Activated CD8-positive, alpha-beta memory T cell treated with anti-CD3 and anti-CD28 coated beads for 1 hour (primary cell): ENCODE results near the gene FKBP2.

Source experiments
- DNase-seq, 2 donors: peaks; one replicate each; pipeline ENCODE4 v3.0.0-alpha.2; 2020; ENCODE audit warnings: low read depth in 1 of 2; ENCODE audit errors: extremely low read depth in 1 of 2

The FKBP2 gene

DNA sequence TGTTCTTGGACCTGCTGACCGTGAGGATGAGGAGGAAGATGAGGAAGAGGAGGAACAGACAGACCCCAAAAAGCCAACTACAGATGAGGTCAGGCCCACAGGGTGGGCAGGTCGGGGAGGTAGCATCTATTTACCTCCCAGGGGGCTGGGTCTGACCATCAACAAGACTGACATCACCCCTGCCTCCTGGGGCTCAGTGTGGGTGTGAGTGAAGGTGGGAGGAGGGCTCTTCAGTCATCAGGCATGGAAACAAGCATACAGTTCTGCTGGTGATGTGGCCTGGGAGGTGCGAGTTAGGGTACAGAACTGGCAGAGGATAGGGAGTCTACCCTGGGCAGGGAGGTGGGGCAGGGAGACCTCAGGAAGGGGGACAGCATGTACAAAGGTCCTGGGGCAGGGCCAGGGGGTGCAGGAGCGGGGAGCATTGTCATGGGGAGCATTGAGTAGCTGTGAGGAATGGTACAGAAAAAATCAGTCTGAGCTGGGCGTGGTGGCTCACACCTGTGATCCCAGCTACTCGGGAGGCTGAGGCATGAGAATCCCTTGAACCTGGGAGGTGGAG, 19.3 kb downstream of the FKBP2 start:
- DNase-seq: no peak

- no peak for DNase-seq
Measured at GRCh38 chr11:64261556-64262080, 20.7 kb downstream of the FKBP2 start.

DNA sequence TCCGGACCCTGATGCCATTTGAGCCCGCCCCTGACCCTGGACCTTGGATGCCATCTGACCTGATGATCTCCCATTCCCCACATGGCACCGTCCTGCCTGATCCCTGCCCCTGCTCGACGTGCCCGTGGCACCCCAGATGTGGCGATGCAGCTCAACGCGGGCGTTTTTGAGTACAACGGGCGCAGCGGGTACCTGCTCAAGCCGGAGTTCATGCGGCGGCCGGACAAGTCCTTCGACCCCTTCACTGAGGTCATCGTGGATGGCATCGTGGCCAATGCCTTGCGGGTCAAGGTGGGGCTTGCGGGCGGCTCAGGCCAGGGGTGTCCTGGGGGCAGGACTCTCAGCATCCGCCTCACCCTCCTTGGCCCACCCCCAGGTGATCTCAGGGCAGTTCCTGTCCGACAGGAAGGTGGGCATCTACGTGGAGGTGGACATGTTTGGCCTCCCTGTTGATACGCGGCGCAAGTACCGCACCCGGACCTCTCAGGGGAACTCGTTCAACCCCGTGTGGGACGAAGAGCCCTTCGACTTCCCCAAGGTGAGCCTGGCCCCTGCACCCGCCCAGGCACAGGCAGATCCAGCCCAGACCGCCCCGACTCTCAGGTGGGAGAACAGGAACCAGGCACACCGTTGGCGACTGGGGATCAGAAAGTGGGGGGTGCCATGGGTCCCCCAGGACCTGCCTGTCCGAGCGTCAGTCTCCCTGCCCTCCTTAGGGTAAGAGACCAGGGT, 21.5 kb downstream of the FKBP2 start:
- DNase-seq: no peak

- DNase-seq: no peak
Measured at GRCh38 chr11:64263021-64263946, 22.4 kb downstream of the FKBP2 start.

GRCh38 chr11:64263947-64264317, 23.0 kb downstream of the FKBP2 start:
- no peak for DNase-seq

GRCh38 chr11:64264371-64264852, 23.5 kb downstream of the FKBP2 start:
- DNase-seq: no peak

GRCh38 chr11:64265176-64266160, 24.6 kb downstream of the FKBP2 start:
- no peak for DNase-seq

- DNase-seq: no peak
Measured at GRCh38 chr11:64266339-64266738, 25.4 kb downstream of the FKBP2 start.

DNA sequence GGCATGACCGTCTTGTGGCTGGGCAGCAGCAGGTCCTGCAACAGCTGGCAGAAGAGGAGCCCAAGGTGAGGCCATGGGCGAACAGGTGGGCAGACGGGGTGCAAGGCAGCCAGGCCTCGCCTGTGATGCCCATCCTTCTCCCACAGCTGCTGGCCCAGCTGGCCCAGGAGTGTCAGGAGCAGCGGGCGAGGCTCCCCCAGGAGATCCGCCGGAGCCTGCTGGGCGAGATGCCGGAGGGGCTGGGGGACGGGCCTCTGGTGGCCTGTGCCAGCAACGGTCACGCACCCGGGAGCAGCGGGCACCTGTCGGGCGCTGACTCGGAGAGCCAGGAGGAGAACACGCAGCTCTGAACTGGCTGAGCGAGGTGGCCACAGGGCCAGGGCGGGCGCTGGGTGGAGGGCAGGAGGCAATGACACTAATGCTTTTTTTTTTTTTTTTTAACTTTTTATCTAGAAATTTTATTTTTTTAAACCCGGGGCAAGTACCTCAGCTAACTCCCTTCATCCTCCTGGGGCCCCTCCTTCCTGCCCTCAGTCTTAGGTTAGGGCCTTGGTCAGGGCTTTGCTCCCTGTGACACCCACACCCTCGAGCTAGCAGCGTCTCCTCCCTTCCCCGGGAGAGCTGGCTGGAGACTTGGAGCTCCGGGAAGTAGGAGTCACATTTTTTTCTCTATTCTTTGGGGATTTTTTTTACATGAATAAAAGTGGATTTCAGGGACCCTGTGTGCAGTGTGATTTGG, 26.5 kb downstream of the FKBP2 start:
- DNase-seq: no peak

GRCh38 chr11:64268025-64268892, 27.4 kb downstream of the FKBP2 start:
- no peak for DNase-seq

DNA sequence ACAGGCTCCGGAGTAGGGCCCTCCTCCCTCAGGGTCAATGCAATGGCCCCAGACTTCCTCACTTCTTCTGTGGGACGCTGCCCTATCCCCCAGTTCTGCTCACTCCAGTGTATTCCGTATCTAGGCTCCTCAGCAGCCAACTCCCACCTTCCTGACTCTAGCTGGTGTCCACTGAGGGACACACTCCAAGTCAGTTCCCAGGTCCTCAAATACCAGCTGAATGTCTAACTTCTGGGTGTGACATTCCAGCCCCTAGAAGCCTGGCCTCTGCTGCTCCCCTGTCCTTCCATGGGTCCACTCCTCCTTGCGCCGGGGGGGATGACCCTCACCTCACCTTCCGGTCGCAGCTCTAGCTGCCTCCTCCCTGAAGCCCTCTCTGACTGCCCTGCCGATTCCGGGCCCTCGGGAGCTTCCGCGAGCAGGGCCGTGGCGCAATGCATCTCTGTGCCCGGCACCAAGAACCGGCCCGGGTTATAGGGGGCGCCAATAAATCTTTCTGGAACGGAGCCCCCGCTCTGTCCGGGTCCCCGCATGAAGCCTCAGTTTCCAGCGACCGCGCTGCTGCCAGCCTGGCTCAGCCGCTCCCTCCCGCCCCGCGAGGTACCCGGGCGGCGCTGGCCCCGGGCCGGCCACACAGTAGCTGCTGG, 28.1 kb downstream of the FKBP2 start:
- no peak for DNase-seq

- DNase-seq: peak; percentile 90 to 95
Measured at GRCh38 chr11:64269540-64270220, 28.8 kb downstream of the FKBP2 start.

- no peak for DNase-seq
Measured at GRCh38 chr11:64275031-64275800, 34.3 kb downstream of the FKBP2 start.

- DNase-seq: no peak
Measured at GRCh38 chr11:64275841-64276240, 34.9 kb downstream of the FKBP2 start.

GRCh38 chr11:64276653-64277431, 35.9 kb downstream of the FKBP2 start:
- no peak for DNase-seq
